Right renal cortex interstitium (tissue), 3 donors: ENCODE results near the gene MAN1A1. TPM values are rescaled to one million over a fixed set of nuclear protein-coding genes. Genes with fewer than 3 reads are reported as not detected.
A peak's percentile ranks its signal among the peaks of the same experiment; 100 is the strongest.

Source experiments
- DNase-seq, 3 donors: peaks; one replicate each; pipeline ENCODE4 v3.0.0-alpha.2; 2013; ENCODE audit warnings: low read depth in 3 of 3, low spot score in 2 of 3
- polyA plus RNA-seq, 3 donors: library from polyadenylated mRNA; unstranded; fragments of 120-200 nt; gene quantifications; one replicate each; pipeline ENCODE4 v1.2.1, GENCODE V29; 2013; ENCODE audit not compliant: insufficient read length in 3 of 3

The MAN1A1 gene
- polyA plus RNA-seq, 3 donors = 89.0 to 98.6 (median 94.1) TPM

GRCh38 chr6:119274197-119274595, 75.4 kb downstream of the MAN1A1 start:
- DNase-seq = no peak

DNA sequence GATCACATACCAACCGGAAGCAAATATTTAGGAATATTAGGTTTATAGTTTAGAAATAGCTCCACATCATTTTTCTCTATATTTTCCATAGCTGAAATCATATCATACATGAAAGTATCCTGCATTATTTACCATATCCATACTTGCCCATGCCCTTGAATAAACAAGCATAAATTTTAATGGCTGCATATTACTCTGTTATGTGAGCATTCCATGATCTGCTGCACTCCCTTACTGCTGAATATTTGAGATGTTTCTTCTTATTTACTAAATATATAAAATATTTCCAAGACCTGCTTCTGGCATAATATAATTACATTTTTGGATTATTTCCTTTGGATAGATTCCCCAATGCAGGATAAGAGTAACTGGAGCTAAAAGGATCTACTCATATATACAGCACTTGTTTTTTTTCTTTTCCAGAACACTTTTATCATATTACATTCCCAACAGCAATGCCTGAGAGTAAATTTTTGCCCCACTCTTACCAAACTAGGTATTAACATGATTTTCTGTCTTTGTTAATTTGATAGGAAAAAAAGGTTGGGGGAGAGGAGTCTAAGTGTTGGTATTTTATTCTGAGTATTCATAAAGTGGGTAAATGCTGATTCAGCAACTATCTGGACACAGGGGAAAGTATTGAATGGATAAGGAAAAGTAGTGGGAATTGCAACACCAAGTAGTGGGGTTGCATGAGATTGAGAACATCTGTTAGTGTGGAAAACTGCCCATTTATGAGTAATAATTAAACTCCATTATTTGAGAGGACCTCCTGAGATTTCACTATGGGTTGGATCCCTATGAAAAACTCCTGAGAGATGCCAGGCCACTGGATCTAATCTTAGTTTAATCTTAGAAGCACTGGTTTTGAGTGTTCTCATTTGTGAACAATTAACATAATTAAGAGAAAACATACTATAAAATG, 76.0 kb downstream of the MAN1A1 start:
- DNase-seq = no peak

DNA sequence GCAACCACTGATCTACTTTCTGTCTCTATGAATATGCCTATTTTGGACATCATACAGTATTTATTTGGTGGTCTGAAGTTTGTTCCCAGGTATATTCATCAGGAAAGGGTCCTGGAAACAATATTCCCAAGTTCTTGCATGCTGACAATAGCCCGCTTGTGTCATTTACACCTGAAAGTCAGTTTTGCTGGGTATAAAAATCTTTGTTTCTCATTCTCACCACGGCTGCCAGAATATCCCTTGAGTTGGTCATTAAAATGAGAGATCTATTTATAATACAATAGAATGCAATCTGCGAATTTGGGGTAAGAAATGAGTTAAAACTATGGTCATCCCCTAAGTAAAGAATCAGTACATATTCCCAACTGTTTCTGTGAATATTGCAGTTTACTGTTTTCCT, 79.0 kb downstream of the MAN1A1 start:
- no peak for DNase-seq

GRCh38 chr6:119269266-119270103, 80.1 kb downstream of the MAN1A1 start:
- no peak for DNase-seq

- DNase-seq = no peak
These were observed 82.2 kb downstream of the MAN1A1 start for GRCh38 chr6:119267126-119267905.

DNA sequence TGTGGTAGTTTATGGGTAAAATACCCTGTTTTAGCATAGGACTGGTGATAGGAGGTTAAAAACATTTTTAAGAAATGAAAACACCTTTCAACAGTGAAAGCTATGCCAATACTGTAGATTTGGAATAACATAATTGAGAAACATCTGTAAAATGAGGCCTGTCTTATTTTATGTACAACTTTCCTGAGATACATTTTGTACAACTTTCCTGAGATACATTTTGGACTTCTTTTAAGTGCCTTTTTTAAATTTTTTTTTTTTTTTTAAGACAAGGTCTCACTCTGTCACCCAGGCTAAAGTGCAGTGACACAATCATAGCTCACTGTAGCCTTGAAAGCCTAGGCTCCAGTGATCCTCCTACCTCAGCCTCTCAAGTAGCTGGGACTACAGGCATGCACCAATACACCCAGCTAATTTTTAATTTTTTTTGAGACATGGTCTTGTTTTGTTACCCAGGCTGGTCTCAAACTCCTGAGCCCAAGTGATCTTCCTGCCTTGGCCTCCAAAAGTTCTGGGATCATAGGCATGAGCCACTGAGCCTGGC, 84.6 kb downstream of the MAN1A1 start:
- DNase-seq = no peak

GRCh38 chr6:119262612-119263011, 86.9 kb downstream of the MAN1A1 start:
- no peak for DNase-seq

GRCh38 chr6:119261944-119262284, 87.6 kb downstream of the MAN1A1 start:
- no peak for DNase-seq

DNA sequence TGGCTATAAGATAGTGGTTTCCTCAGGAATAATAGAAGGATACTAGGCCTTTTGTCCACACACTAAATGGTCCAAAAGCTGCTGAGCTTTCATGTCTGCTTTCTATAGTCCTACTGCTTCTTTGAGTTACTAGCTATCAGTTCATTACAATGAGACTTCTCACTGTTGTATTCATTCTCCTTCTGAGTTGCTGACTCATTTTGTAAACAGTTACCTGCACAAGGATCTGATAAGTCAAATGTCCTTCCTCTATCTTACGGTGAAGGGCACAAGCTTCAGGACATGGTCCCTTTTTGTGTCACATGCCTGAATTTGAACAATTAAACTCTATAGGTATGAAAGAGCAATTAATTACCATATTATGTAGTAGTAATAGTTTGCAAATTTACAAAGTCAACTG, 90.5 kb downstream of the MAN1A1 start:
- no peak for DNase-seq

GRCh38 chr6:119257726-119258125, 91.8 kb downstream of the MAN1A1 start:
- DNase-seq = no peak

GRCh38 chr6:119256978-119257462, 92.5 kb downstream of the MAN1A1 start:
- no peak for DNase-seq

- DNase-seq = no peak
These were observed 93.2 kb downstream of the MAN1A1 start for GRCh38 chr6:119256392-119256791.

DNA sequence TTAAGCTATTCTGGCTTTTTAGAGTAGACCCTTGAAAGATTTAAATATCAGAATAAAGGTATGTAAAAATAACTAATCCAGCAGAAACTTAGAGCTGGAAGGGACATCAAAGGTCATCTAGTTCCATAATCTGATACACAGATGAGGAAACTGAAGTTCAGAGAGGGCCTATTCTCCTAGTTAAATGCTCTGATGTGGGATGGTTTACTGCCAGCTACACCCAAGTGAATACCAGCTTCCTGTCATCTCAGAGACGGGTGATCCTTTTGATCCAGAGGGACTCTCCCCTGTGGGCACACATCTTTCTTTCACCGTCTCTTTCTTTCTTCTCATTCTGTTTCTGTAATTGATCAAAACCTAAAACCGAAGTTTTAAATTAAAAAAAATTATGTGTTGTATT, 94.1 kb downstream of the MAN1A1 start:
- no peak for DNase-seq

- DNase-seq = no peak
These were observed 99.5 kb downstream of the MAN1A1 start for GRCh38 chr6:119250036-119250435.

DNA sequence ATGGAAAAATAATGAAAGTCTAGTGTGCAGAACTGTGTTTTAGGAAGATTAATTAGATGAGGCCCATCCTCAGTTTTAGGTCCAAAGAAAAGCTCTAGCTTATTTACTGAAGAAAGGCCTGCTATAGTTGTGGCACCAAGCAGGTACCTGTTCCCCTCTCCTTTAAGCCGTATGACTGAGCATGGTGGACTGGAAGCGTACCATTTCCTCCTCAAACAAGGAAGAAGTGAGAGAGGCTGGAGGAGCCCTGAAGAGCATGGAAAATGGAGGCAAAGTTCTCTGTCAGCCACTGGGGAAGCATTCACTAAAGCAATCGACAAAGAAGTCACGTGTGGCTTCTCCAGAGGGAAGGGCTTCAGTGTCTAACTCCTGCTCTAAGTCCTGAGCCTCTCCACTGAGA, 100.2 kb downstream of the MAN1A1 start:
- DNase-seq = no peak

- no peak for DNase-seq
These were observed 102.1 kb downstream of the MAN1A1 start for GRCh38 chr6:119247504-119247903.

DNA sequence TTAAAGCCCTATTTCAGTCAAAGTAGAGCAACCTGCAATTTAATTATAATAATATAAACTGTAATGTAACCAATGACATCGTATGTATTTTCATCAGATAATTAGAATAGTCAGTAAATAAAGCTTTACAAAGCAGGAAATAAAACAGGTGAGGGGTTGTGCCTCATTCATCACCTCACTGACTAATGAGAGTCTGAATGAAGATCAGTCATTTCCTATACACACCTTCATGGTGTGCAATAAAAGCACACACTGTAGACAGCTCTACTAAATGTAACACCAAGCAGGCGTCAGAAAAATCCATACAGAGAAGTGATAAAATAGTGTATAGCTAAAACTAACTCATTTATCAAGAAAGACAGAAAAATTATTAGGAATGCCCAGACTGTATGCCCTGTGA, 105.9 kb downstream of the MAN1A1 start:
- DNase-seq = no peak

DNA sequence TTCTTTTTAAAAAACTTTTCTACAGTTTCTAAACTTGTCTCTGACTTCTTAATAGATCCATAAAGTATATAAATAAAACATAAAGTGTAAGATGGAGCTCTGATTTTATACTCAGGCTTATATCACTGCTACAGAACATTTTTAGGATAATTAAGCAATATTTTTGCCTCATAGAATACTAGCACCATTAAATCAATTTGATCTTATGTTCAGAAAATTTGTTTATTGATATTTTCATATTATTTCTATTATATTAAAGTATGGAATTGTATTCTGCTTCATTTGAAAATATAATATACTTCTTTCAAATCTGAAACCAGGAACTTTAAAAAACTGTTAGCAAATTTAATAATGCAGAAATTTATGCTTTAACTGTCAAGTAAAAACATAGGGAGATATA, 106.5 kb downstream of the MAN1A1 start:
- DNase-seq = no peak

GRCh38 chr6:119241540-119242309, 107.8 kb downstream of the MAN1A1 start:
- no peak for DNase-seq

DNA sequence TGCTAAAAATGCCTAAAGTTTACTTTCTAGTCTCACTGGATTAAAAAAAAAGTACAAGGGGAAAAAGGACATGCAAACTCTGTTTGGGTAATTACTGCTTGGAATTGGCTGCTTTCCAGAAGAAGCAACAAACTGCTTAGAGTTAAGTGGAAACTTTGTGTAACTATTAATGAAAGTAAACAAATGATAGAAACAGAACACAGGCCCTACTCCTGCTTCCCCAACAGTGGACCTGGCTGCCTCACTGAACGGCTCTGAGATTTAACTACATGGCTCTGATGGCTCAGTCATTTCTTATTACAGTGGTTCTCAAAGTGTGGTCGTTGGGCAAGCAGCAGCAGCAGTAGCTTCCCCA, 108.5 kb downstream of the MAN1A1 start:
- peak; percentile 45 to 58 (median 49) for DNase-seq
